Body of pancreas (tissue), 4 donors: Measurements from ENCODE around the gene FAM234B.

Experiments
- POLR2A ChIP-seq, 3 donors: fragments of 450-650 bp; IDR thresholded peaks; one replicate each; pipeline ENCODE4 v1.6.1; 2016; ENCODE audit warnings: antibody characterized with exemption in 3 of 3, mild to moderate bottlenecking in 2 of 3
- TF ChIP-seq, protein P1 (sequence below), 7 experiments: fragments of 450-650 bp in 4 of 7; fragments of 200-600 bp in 3 of 7; sonication (generic) in 3 of 7; IDR thresholded peaks; one replicate each; pipeline ENCODE4 v1.5.1; 2016 to 2019; ENCODE audit warnings: antibody characterized with exemption in 7 of 7

DNA sequence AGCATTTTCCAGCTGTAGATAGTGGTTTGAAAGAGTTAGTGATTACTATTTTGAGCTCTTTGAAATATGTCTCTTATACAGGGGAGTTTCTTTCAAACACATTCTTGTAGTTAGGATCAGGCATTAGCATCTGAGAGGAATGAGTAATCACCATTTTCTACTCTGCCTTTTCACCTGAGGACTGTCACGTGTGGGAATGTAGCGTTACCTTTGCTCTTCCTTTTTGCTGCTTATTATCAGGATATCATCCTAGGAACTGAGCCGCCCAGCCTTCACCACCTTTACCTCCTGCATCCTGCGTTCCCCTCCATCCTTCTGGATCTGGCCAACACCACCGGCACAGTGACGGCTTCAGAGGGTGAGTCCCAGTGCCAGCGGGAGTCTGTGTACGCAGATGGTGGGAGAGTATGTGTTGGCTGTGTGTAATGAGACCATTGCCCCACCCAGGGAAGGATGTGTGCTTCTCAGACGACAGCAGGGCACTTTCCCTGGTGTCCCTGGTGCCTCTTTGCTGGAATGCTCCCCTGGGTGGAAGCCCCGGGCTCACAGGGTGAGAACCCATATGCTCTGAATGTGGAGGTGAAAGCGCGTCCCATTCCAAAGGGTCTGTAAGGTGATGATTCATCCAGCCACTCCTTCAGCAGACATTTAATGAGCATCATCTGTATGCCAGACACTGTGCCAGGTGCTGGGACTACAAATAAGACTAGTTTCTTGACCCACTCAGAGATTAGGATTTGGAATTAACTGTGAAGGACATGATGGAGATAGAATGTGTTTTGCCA lies 31.8 kb downstream of the FAM234B start:
- TF ChIP-seq, protein P1, sequence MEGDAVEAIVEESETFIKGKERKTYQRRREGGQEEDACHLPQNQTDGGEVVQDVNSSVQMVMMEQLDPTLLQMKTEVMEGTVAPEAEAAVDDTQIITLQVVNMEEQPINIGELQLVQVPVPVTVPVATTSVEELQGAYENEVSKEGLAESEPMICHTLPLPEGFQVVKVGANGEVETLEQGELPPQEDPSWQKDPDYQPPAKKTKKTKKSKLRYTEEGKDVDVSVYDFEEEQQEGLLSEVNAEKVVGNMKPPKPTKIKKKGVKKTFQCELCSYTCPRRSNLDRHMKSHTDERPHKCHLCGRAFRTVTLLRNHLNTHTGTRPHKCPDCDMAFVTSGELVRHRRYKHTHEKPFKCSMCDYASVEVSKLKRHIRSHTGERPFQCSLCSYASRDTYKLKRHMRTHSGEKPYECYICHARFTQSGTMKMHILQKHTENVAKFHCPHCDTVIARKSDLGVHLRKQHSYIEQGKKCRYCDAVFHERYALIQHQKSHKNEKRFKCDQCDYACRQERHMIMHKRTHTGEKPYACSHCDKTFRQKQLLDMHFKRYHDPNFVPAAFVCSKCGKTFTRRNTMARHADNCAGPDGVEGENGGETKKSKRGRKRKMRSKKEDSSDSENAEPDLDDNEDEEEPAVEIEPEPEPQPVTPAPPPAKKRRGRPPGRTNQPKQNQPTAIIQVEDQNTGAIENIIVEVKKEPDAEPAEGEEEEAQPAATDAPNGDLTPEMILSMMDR (IDR thresholded peaks at IDR 0.05): no peak
- no peak for TF ChIP-seq POLR2A (IDR thresholded peaks at IDR 0.05)
